Measurements from ENCODE around the gene LRFN2. TPM values are rescaled to one million over a fixed set of nuclear protein-coding genes. Genes with fewer than 3 reads are reported as not detected.

Gene LRFN2
- total RNA-seq, 1 donor from 2014 or later, result not detected

DNA sequence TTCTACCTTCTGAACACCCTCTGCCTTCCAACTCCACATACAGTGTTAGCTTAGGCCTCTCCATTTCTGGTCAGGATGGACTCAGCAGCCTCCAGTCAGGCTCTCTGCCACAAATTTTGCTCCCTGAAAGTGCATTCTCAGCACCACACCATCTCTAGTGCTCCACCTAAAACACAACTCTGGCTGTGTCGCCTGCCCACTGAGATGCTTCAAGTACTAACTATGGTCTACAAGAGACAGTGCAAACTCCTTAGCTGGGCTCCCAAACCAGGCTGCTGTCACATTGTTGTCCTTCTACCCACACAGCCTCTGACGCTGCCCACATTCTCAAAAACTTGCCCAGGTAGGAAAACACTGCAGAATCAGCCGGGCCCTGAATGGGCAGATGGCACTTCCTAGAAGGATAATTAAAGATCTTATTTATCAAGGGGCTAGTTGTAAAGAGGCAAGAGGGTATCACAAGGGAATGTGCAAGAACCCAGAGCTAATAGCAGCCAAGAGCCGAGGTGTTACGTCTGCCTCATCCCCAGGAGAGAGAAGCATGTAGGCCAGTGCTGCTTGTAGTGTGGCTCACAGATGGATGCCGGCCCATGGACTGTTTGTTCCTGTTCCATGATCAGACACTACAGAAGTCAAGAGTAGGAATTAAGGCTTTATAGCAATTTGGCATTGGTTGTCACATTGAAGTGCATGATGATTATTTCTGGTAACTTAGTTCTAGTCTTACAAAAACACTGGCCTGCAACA lies 189.7 kb downstream of the LRFN2 start:
- Mint-ChIP-seq H3K27ac (no peak overlapping the region), H3K4me1 (no peaks in the 10 kb centered on the region), H3K27me3 (ENCODE audit: low read depth) (peaks cover 11% of the 10 kb centered on the region), H3K36me3 (no peaks in the 10 kb centered on the region), H3K9me3 (no peaks in the 10 kb centered on the region), H3K4me3 (no peak overlapping the region)
- no peak for DNase-seq (ENCODE audit: low spot score in 2 of 2, unreplicated experiment in 2 of 2)
- TF ChIP-seq, protein P1, sequence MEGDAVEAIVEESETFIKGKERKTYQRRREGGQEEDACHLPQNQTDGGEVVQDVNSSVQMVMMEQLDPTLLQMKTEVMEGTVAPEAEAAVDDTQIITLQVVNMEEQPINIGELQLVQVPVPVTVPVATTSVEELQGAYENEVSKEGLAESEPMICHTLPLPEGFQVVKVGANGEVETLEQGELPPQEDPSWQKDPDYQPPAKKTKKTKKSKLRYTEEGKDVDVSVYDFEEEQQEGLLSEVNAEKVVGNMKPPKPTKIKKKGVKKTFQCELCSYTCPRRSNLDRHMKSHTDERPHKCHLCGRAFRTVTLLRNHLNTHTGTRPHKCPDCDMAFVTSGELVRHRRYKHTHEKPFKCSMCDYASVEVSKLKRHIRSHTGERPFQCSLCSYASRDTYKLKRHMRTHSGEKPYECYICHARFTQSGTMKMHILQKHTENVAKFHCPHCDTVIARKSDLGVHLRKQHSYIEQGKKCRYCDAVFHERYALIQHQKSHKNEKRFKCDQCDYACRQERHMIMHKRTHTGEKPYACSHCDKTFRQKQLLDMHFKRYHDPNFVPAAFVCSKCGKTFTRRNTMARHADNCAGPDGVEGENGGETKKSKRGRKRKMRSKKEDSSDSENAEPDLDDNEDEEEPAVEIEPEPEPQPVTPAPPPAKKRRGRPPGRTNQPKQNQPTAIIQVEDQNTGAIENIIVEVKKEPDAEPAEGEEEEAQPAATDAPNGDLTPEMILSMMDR (IDR thresholded peaks at IDR 0.05; ENCODE audit: unreplicated experiment), result no peak

DNA sequence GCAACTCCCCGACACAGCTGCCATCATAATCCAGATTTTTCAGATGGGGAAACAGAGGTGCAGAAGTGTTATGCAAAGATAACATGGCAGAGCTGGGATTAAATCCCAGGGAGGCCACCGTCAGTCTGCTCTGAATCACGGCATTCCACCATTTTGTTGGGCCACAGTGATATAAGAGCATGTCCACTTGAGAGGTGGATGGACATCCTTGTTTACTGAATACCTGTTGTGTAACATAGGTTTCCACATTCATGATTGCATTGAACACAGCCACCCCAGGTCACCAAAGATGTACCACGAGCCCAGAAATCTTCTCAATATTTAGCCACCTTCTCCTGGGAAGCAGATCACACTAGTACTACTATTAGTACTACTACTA lies 191.5 kb downstream of the LRFN2 start:
- DNase-seq (ENCODE audit: low spot score in 2 of 2, unreplicated experiment in 2 of 2), result no peak
- TF ChIP-seq, protein P1 (IDR thresholded peaks at IDR 0.05; ENCODE audit: unreplicated experiment), result no peak
- H3K36me3 Mint-ChIP-seq, result no peaks in the 10 kb centered on the region
- H3K27me3 Mint-ChIP-seq (ENCODE audit: low read depth), result peaks cover 20% of the 10 kb centered on the region
- no peak overlapping the region for H3K27ac Mint-ChIP-seq
- H3K9me3 Mint-ChIP-seq, result no peaks in the 10 kb centered on the region
- H3K4me1 Mint-ChIP-seq, result no peaks in the 10 kb centered on the region
- H3K4me3 Mint-ChIP-seq, result no peak overlapping the region

DNA sequence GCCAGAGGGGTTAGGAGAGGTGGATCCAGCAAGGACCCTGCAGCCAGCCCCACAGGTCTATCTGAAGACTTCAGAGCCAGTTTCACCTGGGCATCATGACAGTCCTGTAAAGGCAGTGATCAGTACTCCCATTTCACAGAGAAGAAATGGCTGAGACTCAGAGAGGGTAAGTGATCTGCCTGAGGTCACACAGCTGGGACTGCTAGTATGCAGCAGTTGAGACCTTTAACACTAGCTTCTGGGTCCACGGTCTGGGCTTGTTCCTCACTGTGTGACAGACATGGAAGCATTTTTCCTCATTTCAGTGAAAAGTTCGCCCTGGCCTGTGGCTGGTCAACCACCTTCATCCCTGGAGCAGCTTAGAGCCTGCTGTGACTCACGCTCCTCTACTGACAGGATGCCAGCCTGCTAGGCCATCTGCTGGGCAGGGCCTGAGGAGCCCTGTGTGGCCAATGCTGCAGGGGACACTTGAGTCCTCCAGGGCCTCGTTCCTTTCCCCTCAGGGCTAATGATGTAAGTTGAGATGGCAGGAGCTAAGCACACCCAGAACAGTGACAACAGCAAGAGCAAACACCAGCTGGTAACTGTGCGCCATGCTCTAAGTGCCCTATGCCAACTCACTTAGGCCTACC lies 192.0 kb downstream of the LRFN2 start:
- DNase-seq (ENCODE audit: low spot score in 2 of 2, unreplicated experiment in 2 of 2), result peak in 1 of 2 experiments; percentile 26

DNA sequence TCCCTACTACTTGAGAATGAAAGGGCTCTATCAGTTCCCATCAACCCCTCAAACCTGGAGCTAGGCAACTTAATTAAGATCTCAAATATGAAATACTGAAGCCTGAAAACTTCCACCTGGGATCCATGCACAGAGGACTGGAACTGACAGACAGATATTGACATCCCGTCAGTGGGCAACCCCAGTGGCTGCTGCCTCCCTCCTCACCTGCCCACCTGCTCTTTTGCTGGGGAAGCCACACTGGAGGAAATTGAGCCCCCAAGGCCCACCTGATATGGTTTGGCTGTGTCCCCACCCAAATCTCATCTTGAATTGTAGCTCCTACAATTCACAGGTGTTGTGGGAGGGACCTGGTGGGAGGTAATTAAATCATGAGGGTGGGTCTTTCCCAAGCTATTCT lies 192.8 kb downstream of the LRFN2 start:
- peak in 1 of 2 experiments; percentile 19 for DNase-seq (ENCODE audit: low spot score in 2 of 2, unreplicated experiment in 2 of 2)
- TF ChIP-seq, protein P1 (IDR thresholded peaks at IDR 0.05; ENCODE audit: unreplicated experiment), result no peak
- no peaks in the 10 kb centered on the region for H3K4me1 Mint-ChIP-seq

More for the DNA sequence above, 192.0 kb downstream of the LRFN2 start:
- Mint-ChIP-seq H3K27me3 (ENCODE audit: low read depth) (peaks cover 24% of the 10 kb centered on the region), H3K4me1 (no peaks in the 10 kb centered on the region), H3K27ac (no peak overlapping the region), H3K36me3 (no peaks in the 10 kb centered on the region), H3K9me3 (no peaks in the 10 kb centered on the region), H3K4me3 (no peak overlapping the region)
- TF ChIP-seq, protein P1 (IDR thresholded peaks at IDR 0.05; ENCODE audit: unreplicated experiment), result no peak

DNA sequence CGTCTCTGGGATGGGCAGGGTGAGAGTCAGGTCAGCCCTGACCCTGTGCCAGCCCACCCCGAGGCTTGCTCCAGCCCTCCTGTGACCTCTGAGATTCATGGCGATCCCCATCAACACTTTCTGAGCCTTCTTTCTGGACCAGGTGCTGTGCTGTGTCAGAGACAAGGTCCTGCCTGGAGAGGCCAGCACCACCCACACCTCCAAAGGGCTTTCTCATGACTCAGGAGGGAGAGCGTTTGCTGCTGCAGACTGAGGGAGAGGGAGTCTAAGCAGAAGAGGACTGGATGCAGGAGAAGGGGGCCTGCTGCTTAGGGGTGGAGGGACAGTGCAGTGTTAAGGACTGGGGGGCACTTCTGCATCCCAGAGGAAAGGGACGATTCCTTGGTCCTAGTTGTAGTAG lies 193.5 kb downstream of the LRFN2 start:
- no peaks in the 10 kb centered on the region for H3K9me3 Mint-ChIP-seq
- TF ChIP-seq, protein P1 (IDR thresholded peaks at IDR 0.05; ENCODE audit: unreplicated experiment), result no peak
- peaks cover 39% of the 10 kb centered on the region for H3K27me3 Mint-ChIP-seq (ENCODE audit: low read depth)
- no peaks in the 10 kb centered on the region for H3K4me1 Mint-ChIP-seq
- no peak overlapping the region for H3K27ac Mint-ChIP-seq
- no peak overlapping the region for H3K4me3 Mint-ChIP-seq
- H3K36me3 Mint-ChIP-seq, result no peaks in the 10 kb centered on the region
- DNase-seq (ENCODE audit: low spot score in 2 of 2, unreplicated experiment in 2 of 2), result peak in 1 of 2 experiments; percentile 24

More for the DNA sequence above, 192.8 kb downstream of the LRFN2 start:
- Mint-ChIP-seq H3K4me3 (no peak overlapping the region), H3K27me3 (ENCODE audit: low read depth) (peaks cover 32% of the 10 kb centered on the region), H3K27ac (no peak overlapping the region), H3K9me3 (no peaks in the 10 kb centered on the region), H3K36me3 (no peaks in the 10 kb centered on the region)

Data from mesothelial cell of epicardium (in vitro differentiated cells).